ENCODE results near the gene SPECC1.
A peak's percentile ranks its signal among the peaks of the same experiment; 100 is the strongest.

SPECC1 gene

GRCh38 chr17:20273741-20274500 lies 264.8 kb downstream of the SPECC1 start:
- no peak for DNase-seq (ENCODE audit: low read depth in 2 of 2)

- DNase-seq (ENCODE audit: low read depth in 2 of 2), result no peak
Observed at GRCh38 chr17:20275653-20276052, 266.5 kb downstream of the SPECC1 start.

- DNase-seq (ENCODE audit: low read depth in 2 of 2), result no peak
Observed at GRCh38 chr17:20276421-20276820, 267.3 kb downstream of the SPECC1 start.

DNA sequence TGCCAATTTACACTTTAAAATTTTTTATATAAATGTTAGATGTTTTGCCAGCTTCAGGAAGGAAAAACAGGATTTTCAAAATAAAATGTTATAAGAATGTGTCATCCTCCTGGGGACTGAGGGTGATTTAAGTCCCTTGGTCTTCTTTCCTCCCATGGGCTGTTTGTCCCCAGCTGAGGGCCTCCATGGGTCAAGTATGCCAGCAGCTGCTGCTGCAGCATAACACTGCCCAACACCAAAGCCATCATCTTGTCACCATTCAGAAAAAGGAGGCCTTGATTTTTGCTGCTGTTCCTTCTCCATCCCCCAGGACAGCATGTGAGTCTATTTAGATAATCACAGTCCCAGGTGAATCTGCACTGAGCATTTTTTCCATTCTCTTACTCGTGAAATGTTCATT lies 269.6 kb downstream of the SPECC1 start:
- DNase-seq (ENCODE audit: low read depth in 2 of 2), result no peak

DNA sequence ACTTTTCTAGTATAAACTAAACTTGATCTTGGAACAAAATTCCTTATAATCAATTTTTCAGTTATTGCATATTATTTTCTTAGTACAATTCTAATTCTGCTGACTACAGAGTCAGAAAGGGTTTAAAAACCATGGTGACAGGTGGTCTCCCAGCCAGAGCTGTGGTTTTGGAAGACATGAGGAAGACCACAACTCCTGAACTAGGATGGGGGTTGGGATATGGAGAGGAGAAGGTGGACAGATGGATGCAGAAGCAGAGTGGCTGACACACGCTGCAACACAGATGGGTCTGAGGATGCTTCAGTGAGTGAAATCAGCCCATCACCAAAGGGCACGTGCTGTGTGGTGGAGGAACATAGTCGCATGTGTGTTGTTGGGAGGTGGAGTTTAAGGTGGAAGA lies 270.5 kb downstream of the SPECC1 start:
- no peak for DNase-seq (ENCODE audit: low read depth in 2 of 2)

DNA sequence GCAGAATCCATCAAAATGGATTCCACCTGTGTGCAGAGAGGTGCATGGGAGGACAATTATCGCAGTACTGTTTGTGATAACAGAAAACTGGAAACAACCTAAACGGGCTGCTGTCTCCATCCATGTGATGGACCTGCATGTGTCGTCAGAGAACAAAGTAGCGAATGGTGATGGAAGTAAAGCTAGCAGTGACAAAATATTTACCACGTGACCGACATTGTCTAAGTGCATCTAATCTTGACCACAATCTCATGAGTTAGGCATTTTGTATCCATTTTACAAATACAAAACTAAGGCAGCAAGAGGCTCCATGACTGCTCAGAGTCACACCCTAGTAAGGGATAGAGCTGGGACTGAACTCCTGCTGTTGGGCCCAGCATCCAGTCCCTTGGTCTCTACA lies 270.9 kb downstream of the SPECC1 start:
- no peak for DNase-seq (ENCODE audit: low read depth in 2 of 2)

- DNase-seq (ENCODE audit: low read depth in 2 of 2), result peak; percentile 17 to 19
Observed at GRCh38 chr17:20280851-20281250, 271.7 kb downstream of the SPECC1 start.

DNA sequence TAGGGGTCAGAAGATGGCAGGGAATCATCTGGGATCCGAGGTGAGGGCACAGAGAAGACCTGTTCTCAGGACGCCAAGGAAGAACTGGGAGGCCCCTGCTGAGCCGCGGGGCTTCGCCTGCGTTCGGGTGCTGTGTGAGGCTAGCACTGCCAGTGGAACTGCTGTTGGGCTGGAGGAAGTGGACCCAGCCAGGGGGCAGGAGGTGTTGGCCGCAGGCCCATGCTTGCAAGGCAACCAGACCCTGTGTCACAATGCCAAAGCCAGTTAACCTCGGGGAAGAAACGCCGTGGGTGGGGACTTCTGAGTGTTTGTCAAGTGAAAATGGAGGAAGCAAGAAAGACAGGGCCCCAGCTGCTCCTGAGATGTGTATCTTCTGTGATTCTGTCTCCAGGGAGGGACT lies 272.7 kb downstream of the SPECC1 start:
- no peak for DNase-seq (ENCODE audit: low read depth in 2 of 2)

GRCh38 chr17:20282526-20283308 lies 273.6 kb downstream of the SPECC1 start:
- DNase-seq (ENCODE audit: low read depth in 2 of 2), result no peak

- DNase-seq (ENCODE audit: low read depth in 2 of 2), result no peak
Observed at GRCh38 chr17:20284022-20284421, 274.9 kb downstream of the SPECC1 start.

GRCh38 chr17:20284570-20285295 lies 275.6 kb downstream of the SPECC1 start:
- no peak for DNase-seq (ENCODE audit: low read depth in 2 of 2)

DNA sequence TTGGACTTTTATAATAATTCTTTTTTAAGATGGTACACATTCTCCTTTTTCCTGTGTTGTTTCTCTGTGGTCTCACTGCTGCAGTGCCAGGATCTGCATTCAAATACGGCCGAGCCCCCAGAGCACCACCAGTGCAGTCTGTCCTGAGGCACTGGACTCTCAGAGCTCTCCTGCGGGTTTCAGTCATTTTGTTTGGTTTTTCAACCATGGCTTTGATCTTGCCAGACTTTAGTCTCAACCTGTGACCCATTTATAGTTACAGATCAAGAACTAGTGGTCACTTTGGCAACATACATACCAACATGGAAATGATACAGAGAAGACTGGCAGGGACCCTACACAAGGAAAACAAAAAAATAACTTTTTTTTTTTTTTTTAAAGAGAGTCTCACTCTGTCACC lies 280.8 kb downstream of the SPECC1 start:
- DNase-seq (ENCODE audit: low read depth in 2 of 2), result no peak

DNA sequence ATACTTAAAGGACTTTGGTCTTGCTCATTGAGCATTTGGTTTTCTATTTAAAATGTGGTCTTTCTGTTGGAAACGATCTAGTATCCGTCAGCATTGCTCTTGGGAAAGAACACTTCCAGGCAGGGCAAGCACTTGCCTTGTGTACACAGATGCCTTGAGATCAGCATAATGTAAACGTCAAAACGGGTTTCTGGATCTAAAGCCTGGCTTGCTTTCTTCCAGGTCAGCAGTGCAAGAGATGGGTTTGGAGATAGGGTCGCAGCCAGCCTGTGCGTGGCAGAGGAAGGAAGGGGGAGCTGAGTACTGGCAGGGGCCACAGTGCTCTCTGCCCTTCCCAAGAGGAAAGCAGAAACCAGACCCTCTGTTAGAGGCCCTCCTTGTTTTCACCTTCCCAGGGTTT lies 282.7 kb downstream of the SPECC1 start:
- DNase-seq (ENCODE audit: low read depth in 2 of 2), result no peak

- no peak for DNase-seq (ENCODE audit: low read depth in 2 of 2)
Observed at GRCh38 chr17:20293501-20293900, 284.3 kb downstream of the SPECC1 start.

DNA sequence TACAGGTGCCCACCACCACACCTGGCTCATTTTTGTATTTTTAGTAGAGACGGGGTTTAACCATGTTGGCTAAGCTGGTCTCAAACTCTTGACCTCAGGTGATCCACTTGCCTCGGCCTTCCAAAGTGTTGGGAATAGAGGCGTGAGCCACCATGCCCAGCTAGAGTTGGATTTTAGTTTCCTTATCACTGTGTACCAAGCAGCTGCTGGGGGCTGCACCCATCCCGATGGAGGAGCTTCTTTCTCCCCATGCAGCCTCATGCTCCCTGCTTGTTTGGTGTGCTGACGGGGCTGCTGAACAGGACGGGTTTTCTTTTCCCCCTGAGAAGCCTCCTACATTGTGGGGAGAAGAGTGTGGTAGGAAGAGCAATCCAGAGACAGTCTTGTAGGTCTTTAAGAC lies 285.0 kb downstream of the SPECC1 start:
- DNase-seq (ENCODE audit: low read depth in 2 of 2), result no peak

GRCh38 chr17:20299013-20299412 lies 289.9 kb downstream of the SPECC1 start:
- DNase-seq (ENCODE audit: low read depth in 2 of 2), result no peak

DNA sequence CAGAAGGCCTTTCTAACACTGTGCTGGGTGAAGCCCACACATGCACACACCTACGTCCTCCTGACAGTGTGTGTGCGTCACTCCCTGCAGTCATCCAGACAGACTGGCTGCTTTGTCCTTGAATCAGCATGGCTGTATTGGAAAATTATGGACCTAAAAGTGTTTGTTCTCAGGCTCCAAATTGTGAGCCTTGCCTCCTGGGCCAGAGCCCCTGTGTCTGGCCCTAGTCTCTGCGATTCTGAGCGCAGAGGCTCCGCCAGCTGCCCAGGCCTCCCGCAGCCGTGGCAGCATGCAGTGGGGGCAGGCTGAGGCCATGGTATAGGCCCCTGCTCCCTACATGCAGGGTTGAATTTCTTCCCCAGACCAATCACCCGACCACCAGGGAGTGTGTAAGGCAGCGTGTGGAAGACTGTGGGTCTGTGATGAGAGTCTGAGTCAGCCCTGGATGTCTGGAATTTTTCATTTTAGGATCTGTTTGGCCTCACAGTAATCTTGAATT lies 291.3 kb downstream of the SPECC1 start:
- no peak for DNase-seq (ENCODE audit: low read depth in 2 of 2)

GRCh38 chr17:20302246-20302917 lies 293.2 kb downstream of the SPECC1 start:
- no peak for DNase-seq (ENCODE audit: low read depth in 2 of 2)

DNA sequence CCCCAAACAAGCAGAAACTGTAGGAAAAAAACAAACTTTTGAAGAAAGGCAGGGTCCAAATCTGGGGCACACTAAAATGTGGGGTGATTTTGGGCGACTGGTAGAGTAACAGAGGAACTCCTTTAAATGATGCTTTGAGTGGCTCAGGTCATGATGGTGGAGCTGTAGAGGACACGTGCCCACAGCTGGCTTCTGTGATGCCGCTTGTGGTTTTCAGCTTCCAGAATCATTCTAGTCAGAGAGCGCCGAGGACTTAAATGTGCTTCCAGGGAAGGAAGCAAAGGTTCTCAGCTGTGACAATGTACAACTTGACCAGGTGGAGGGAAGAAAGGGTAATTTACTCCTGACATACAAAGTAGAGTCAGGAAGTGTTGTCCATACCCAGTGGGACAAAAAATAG lies 295.8 kb downstream of the SPECC1 start:
- DNase-seq (ENCODE audit: low read depth in 2 of 2), result no peak

GRCh38 chr17:20306924-20307323 lies 297.8 kb downstream of the SPECC1 start:
- no peak for DNase-seq (ENCODE audit: low read depth in 2 of 2)

DNA sequence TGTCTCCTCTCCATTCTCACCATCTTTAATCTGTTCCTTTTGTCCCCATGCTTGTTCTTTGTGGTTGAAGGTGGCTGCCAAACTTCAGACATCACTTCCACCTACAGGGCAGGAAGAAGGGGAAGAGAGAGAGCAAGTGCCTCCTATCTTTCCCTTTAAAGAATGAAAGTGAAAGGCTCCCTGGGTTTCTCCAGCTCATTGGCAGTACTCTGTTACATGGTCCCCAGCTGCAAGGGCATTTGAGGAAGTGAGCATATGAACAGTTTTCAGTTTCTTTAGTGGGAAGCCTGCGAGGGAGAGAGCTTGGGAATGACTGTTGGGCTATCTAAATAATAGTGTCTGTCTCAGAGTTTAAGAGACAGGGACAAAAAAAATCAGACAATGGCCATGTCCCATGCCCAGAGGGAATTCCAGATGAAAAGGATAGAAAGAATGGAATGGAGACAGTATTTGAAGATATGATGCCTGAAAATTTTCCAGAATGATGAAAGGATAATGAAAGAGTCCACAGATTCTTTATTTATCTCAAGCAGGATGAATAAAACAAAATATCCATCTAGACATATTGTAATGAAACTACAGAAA lies 298.3 kb downstream of the SPECC1 start:
- no peak for DNase-seq (ENCODE audit: low read depth in 2 of 2)

Measured in stimulated activated CD8-positive, alpha-beta memory T cell treated with anti-CD3 and anti-CD28 coated beads, Interleukin-15, amount 100 ng/mL, for 48 hours (primary cell).